ENCODE measurements around the gene CHAF1A.

CHAF1A gene

GRCh38 chr19:4361152-4362046, 41.0 kb upstream of the CHAF1A start:
- ChIA-PET POLR2A (interaction anchor here (0.5 kb wide), 1 partner anchor 486 kb away, joined by 3 read pairs; no protein-coding TSS in a partner anchor), CTCF (interaction anchor here (1.3 to 6.7 kb wide), 4 partner anchors 8 to 41 kb away, joined by 5 to 63 read pairs (median 8); partner anchors contain the start of gene CHAF1A)
- DNase-seq (ENCODE audit: low read depth, low spot score) = no peak
- no peak for TF ChIP-seq CTCF (IDR thresholded peaks at IDR 0.05; ENCODE audit: insufficient read depth, low read length, missing control alignments)
- H3K4me3 ChIP-seq (ENCODE audit: low read depth, low read length) = no peak overlapping the region

- no peak overlapping the region for H3K4me3 ChIP-seq (ENCODE audit: low read depth, low read length)
- no peak for DNase-seq (ENCODE audit: low read depth, low spot score)
- TF ChIP-seq CTCF (IDR thresholded peaks at IDR 0.05; ENCODE audit: insufficient read depth, low read length, missing control alignments) = no peak
- POLR2A ChIA-PET = interaction anchor here (0.5 kb wide), 1 partner anchor 485 kb away, joined by 3 read pairs; no protein-coding TSS in a partner anchor
- CTCF ChIA-PET = interaction anchor here (0.7 to 6.7 kb wide), 7 partner anchors 9 to 40 kb away, joined by 3 to 63 read pairs (median 6); partner anchors contain the start of genes CHAF1A, MPND and SH3GL1
Observed at GRCh38 chr19:4362101-4362828, 40.2 kb upstream of the CHAF1A start.

- no peak for DNase-seq (ENCODE audit: low read depth, low spot score)
- no peak overlapping the region for H3K4me3 ChIP-seq (ENCODE audit: low read depth, low read length)
- TF ChIP-seq CTCF (IDR thresholded peaks at IDR 0.05; ENCODE audit: insufficient read depth, low read length, missing control alignments) = peak; percentile 22
- CTCF ChIA-PET = interaction anchor here (0.7 to 6.7 kb wide), 8 partner anchors 9 to 39 kb away, joined by 3 to 63 read pairs (median 6); partner anchors contain the start of genes CHAF1A, MPND and SH3GL1
- POLR2A ChIA-PET = interaction anchor here (0.7 kb wide), 1 partner anchor 11 kb away, joined by 3 read pairs; no protein-coding TSS in a partner anchor
Observed at GRCh38 chr19:4362831-4363545, 39.5 kb upstream of the CHAF1A start.

- no peak overlapping the region for H3K4me3 ChIP-seq (ENCODE audit: low read depth, low read length)
- ChIA-PET CTCF (interaction anchor here (0.8 to 6.7 kb wide), 7 partner anchors 9 to 38 kb away, joined by 3 to 63 read pairs (median 6); partner anchors contain the start of genes CHAF1A, MPND and SH3GL1), POLR2A (interaction anchor here (0.7 kb wide), 1 partner anchor 11 kb away, joined by 3 read pairs; no protein-coding TSS in a partner anchor)
- DNase-seq (ENCODE audit: low read depth, low spot score) = no peak
- no peak for TF ChIP-seq CTCF (IDR thresholded peaks at IDR 0.05; ENCODE audit: insufficient read depth, low read length, missing control alignments)
Observed at GRCh38 chr19:4363571-4364304, 38.7 kb upstream of the CHAF1A start.

- no peak for DNase-seq (ENCODE audit: low read depth, low spot score)
- POLR2A ChIA-PET = interaction anchor here (1.0 kb wide), 1 partner anchor 12 kb away, joined by 3 read pairs; no protein-coding TSS in a partner anchor
- H3K4me3 ChIP-seq (ENCODE audit: low read depth, low read length) = no peak overlapping the region
- CTCF ChIA-PET = interaction anchor here (1.0 to 6.7 kb wide), 4 partner anchors 10 to 35 kb away, joined by 3 to 63 read pairs (median 8); partner anchors contain the start of gene SH3GL1
- no peak for TF ChIP-seq CTCF (IDR thresholded peaks at IDR 0.05; ENCODE audit: insufficient read depth, low read length, missing control alignments)
Observed at GRCh38 chr19:4365341-4365740, 37.1 kb upstream of the CHAF1A start.
